Measurements from ENCODE around the gene NSG1. TPM values are rescaled to one million over a fixed set of nuclear protein-coding genes. Genes with fewer than 3 reads are reported as not detected.

NSG1 gene
- total RNA-seq, 1 experiment from 2014 or later: 25.3 TPM

DNA sequence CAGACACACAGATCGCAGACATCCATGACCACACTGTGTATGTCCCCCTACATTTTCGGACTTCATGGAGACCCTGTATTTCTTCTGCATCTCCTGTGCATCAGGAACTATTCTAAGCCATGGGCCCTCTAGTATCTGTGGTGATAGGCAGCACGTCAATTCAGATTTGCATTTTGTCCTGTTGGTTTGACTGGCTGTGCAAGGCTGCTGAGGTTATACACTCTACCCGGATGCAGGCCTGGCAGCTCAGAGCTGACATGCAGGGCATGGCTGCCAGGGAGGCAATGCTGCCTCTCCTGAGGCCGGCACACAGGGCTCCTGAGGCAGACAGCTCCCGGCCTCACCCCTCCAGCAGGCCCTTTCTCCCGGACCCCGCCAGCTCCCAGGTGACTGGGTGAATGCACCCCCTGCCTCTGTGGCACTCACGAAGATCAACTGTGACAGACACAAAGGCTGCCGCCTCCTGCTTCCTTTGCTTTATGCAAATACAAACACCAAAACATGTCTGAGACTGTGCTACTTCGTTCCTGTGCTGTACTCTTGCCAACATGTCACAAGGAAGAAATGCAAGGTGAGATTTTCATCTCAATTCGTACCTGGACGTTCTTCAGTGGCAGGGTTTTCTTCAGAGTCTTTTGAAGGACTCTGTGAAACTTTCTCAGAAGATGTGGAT, 51.0 kb downstream of the NSG1 start:
- Histone ChIP-seq H3K36me3 (replicated peaks; ENCODE audit: control insufficient read depth, insufficient read depth, low read length) (no peaks in the 10 kb centered on the region), H3K27me3 (ENCODE audit: control insufficient read depth, insufficient read depth, low read length) (no peaks in the 10 kb centered on the region), H3K4me3 (ENCODE audit: insufficient read depth, low read depth, low read length) (no peak overlapping the region)
- no peak for DNase-seq

GRCh38 chr4:4438891-4439290, 52.0 kb downstream of the NSG1 start:
- DNase-seq: no peak
- H3K27me3 ChIP-seq (ENCODE audit: control insufficient read depth, insufficient read depth, low read length): no peaks in the 10 kb centered on the region
- H3K36me3 ChIP-seq (replicated peaks; ENCODE audit: control insufficient read depth, insufficient read depth, low read length): no peaks in the 10 kb centered on the region
- no peak overlapping the region for H3K4me3 ChIP-seq (ENCODE audit: insufficient read depth, low read depth, low read length)

GRCh38 chr4:4439782-4440181, 52.9 kb downstream of the NSG1 start:
- no peak overlapping the region for H3K4me3 ChIP-seq (ENCODE audit: insufficient read depth, low read depth, low read length)
- H3K27me3 ChIP-seq (ENCODE audit: control insufficient read depth, insufficient read depth, low read length): no peaks in the 10 kb centered on the region
- no peak for DNase-seq
- no peaks in the 10 kb centered on the region for H3K36me3 ChIP-seq (replicated peaks; ENCODE audit: control insufficient read depth, insufficient read depth, low read length)

- DNase-seq: no peak
- H3K27me3 ChIP-seq (ENCODE audit: control insufficient read depth, insufficient read depth, low read length): no peaks in the 10 kb centered on the region
- H3K4me3 ChIP-seq (ENCODE audit: insufficient read depth, low read depth, low read length): no peak overlapping the region
- no peaks in the 10 kb centered on the region for H3K36me3 ChIP-seq (replicated peaks; ENCODE audit: control insufficient read depth, insufficient read depth, low read length)
These were observed 53.6 kb downstream of the NSG1 start for GRCh38 chr4:4440333-4441061.

GRCh38 chr4:4443821-4444220, 56.9 kb downstream of the NSG1 start:
- Histone ChIP-seq H3K4me3 (ENCODE audit: insufficient read depth, low read depth, low read length) (no peak overlapping the region), H3K27me3 (ENCODE audit: control insufficient read depth, insufficient read depth, low read length) (no peaks in the 10 kb centered on the region), H3K36me3 (replicated peaks; ENCODE audit: control insufficient read depth, insufficient read depth, low read length) (no peaks in the 10 kb centered on the region)
- DNase-seq: no peak

DNA sequence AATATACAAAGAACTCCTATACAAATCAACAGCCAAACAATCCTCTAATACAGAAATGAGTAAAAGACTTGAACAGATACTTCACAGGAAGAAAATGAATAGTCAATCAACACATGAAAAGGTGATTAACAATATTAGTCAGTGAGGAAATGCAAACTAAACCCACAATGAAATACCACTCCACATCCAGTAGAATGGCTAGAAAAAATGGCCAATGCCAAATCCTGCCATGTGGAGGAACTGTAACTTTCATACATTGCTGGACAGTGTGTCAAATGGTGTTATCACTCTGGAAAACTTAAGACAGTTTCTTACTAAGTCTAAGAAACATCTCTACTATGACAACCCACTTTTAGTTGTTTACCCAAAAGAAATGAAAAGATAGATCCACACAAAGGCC, 59.5 kb downstream of the NSG1 start:
- Histone ChIP-seq H3K36me3 (replicated peaks; ENCODE audit: control insufficient read depth, insufficient read depth, low read length) (no peaks in the 10 kb centered on the region), H3K4me3 (ENCODE audit: insufficient read depth, low read depth, low read length) (no peak overlapping the region), H3K27me3 (ENCODE audit: control insufficient read depth, insufficient read depth, low read length) (no peaks in the 10 kb centered on the region)
- DNase-seq: no peak

DNA sequence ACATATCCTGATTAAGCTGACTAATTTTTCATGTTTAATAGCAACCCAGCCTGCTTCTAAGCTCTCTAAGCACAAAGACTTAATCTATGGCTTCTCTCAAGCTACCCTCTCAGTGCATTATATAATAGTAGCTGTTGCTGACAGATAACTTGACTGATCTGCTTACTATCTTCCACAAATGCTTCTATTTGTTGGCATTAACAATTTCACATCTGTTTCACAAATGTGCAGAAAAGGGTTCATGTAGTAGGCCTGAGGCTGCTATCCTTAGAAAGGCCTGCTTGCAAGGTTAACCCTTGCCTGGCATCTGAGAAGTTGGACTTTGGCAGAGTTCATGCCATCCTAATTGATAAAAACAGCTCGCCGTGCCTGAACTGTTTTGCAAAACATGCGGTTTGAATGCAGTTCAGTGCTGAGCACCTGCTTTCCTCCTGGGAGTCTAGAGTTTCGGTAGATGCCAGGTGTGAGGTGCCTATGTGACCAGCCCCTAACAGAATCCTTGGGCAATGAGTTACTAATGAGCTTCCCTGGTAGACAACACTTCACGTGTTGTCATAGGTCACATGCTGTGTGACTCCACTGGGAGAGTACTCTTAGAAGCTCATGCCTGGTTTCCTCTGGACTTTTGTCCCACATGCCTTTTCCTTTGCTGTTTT, 68.4 kb downstream of the NSG1 start:
- no peaks in the 10 kb centered on the region for H3K27me3 ChIP-seq (ENCODE audit: control insufficient read depth, insufficient read depth, low read length)
- no peaks in the 10 kb centered on the region for H3K36me3 ChIP-seq (replicated peaks; ENCODE audit: control insufficient read depth, insufficient read depth, low read length)
- H3K4me3 ChIP-seq (ENCODE audit: insufficient read depth, low read depth, low read length): no peak overlapping the region
- no peak for DNase-seq

- Histone ChIP-seq H3K36me3 (replicated peaks; ENCODE audit: control insufficient read depth, insufficient read depth, low read length) (no peaks in the 10 kb centered on the region), H3K27me3 (ENCODE audit: control insufficient read depth, insufficient read depth, low read length) (no peaks in the 10 kb centered on the region), H3K4me3 (ENCODE audit: insufficient read depth, low read depth, low read length) (no peak overlapping the region)
- no peak for DNase-seq
These were observed 69.4 kb downstream of the NSG1 start for GRCh38 chr4:4456351-4456750.

- no peak overlapping the region for H3K4me3 ChIP-seq (ENCODE audit: insufficient read depth, low read depth, low read length)
- H3K27me3 ChIP-seq (ENCODE audit: control insufficient read depth, insufficient read depth, low read length): no peaks in the 10 kb centered on the region
- no peaks in the 10 kb centered on the region for H3K36me3 ChIP-seq (replicated peaks; ENCODE audit: control insufficient read depth, insufficient read depth, low read length)
- no peak for DNase-seq
These were observed 70.1 kb downstream of the NSG1 start for GRCh38 chr4:4456816-4457578.

DNA sequence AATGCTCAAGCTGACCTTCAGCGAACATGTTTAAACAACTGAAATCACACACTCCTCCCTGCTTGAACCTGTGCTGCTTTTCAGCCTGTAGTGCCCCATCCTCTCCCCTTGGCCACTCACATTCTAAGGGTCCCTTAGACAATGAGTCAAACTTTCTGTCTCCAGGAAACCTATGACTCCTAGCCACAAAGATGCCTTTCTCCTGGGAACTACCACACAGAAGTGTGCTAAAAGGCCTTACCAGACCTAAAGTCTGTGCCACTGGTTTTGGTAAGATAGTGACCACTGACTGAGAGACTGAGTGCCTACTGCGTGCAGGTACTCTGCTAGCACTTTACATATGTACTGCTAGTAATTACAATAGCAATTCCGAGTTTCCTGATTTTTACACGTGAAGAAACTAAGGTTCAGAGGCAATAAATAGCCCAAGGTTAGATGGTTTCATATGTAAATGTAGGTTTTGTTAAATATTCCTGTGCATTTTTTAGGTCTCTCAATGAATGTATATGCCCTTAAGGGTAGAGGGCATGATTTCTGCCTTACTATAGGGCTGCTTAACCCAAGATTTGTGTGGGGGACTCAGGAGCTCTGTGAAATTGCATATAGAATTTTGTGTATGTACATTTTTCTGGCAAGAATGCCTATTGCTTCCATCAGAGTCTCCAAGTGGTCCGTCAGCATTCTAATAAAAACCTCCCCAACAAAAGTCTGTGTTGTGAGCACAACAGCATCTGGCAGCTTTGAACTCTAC, 71.1 kb downstream of the NSG1 start:
- DNase-seq: no peak
- no peaks in the 10 kb centered on the region for H3K27me3 ChIP-seq (ENCODE audit: control insufficient read depth, insufficient read depth, low read length)
- no peak overlapping the region for H3K4me3 ChIP-seq (ENCODE audit: insufficient read depth, low read depth, low read length)
- H3K36me3 ChIP-seq (replicated peaks; ENCODE audit: control insufficient read depth, insufficient read depth, low read length): no peaks in the 10 kb centered on the region

- Histone ChIP-seq H3K36me3 (replicated peaks; ENCODE audit: control insufficient read depth, insufficient read depth, low read length) (no peaks in the 10 kb centered on the region), H3K27me3 (ENCODE audit: control insufficient read depth, insufficient read depth, low read length) (no peaks in the 10 kb centered on the region), H3K4me3 (ENCODE audit: insufficient read depth, low read depth, low read length) (no peak overlapping the region)
- no peak for DNase-seq
These were observed 72.3 kb downstream of the NSG1 start for GRCh38 chr4:4459181-4459580.

- Histone ChIP-seq H3K4me3 (ENCODE audit: insufficient read depth, low read depth, low read length) (no peak overlapping the region), H3K27me3 (ENCODE audit: control insufficient read depth, insufficient read depth, low read length) (no peaks in the 10 kb centered on the region), H3K36me3 (replicated peaks; ENCODE audit: control insufficient read depth, insufficient read depth, low read length) (no peaks in the 10 kb centered on the region)
- DNase-seq: no peak
These were observed 73.9 kb downstream of the NSG1 start for GRCh38 chr4:4460759-4461158.

DNA sequence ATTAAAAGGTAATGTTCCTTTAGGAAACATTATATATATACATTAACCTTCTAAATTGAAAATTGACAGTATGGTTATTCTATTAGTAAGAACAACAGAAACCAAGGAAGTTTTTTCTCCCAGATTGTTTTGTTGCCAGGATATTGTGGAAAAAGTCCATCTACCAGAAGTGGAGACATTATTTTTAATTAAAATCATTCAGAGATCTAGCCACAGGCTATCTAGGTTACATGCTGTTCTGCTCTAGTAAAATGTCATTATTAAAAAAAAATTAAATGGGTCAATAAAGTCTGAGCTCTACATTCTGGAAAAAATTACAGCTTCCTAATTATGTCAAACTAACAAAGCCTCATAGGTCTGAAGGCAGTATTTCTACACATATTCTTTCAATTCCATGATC, 74.3 kb downstream of the NSG1 start:
- no peaks in the 10 kb centered on the region for H3K27me3 ChIP-seq (ENCODE audit: control insufficient read depth, insufficient read depth, low read length)
- DNase-seq: no peak
- no peak overlapping the region for H3K4me3 ChIP-seq (ENCODE audit: insufficient read depth, low read depth, low read length)
- H3K36me3 ChIP-seq (replicated peaks; ENCODE audit: control insufficient read depth, insufficient read depth, low read length): no peaks in the 10 kb centered on the region

DNA sequence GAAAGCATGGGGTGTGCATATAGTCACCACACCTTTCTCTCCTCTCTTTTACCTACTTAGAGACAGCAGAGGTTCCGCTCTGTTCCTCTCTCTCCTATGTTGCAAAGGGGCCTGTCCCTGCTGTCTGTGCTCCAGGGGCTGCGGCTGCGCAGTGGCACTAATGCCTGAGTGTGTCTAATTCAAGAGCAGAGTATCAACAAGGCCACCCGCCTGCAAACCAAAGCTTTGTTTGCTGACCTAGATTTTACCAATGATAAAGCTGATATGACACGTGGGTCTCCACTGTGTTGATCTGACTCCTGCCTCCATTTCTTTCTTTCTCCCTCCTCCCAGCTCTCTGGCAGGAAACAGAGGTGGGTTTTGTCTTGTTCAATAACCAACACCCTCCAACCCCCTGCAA, 74.9 kb downstream of the NSG1 start:
- H3K36me3 ChIP-seq (replicated peaks; ENCODE audit: control insufficient read depth, insufficient read depth, low read length): peaks cover 3% of the 10 kb centered on the region; the same call in 1 of the 2 replicates
- no peak for DNase-seq
- H3K4me3 ChIP-seq (ENCODE audit: insufficient read depth, low read depth, low read length): no peak overlapping the region
- H3K27me3 ChIP-seq (ENCODE audit: control insufficient read depth, insufficient read depth, low read length): no peaks in the 10 kb centered on the region
